HG02678 (cell line): ENCODE results near the gene MTFR1L.

Experiments used
- ATAC-seq: cut with Tn5 transposase; IDR thresholded peaks from one replicate; pipeline ENCODE4 v1.9.1; 2021; ENCODE audit warnings: mild to moderate bottlenecking, moderate library complexity; ENCODE audit not compliant: unreplicated experiment

The MTFR1L gene

GRCh38 chr1:25806418-25806817, 13.3 kb upstream of the MTFR1L start:
- ATAC-seq = no peak

- no peak for ATAC-seq
These were observed 12.0 kb upstream of the MTFR1L start for GRCh38 chr1:25807480-25808390.

- ATAC-seq = no peak
These were observed 11.1 kb upstream of the MTFR1L start for GRCh38 chr1:25808481-25809244.

GRCh38 chr1:25809283-25809926, 10.3 kb upstream of the MTFR1L start:
- no peak for ATAC-seq

GRCh38 chr1:25809929-25810328, 9.8 kb upstream of the MTFR1L start:
- no peak for ATAC-seq

- peak; percentile 45 for ATAC-seq
These were observed 9.1 kb upstream of the MTFR1L start for GRCh38 chr1:25810341-25811299.

GRCh38 chr1:25811384-25812082, 8.2 kb upstream of the MTFR1L start:
- ATAC-seq = no peak

GRCh38 chr1:25813071-25813733, 6.6 kb upstream of the MTFR1L start:
- no peak for ATAC-seq

GRCh38 chr1:25813734-25814471, 5.9 kb upstream of the MTFR1L start:
- ATAC-seq = no peak

- ATAC-seq = no peak
These were observed 5.1 kb upstream of the MTFR1L start for GRCh38 chr1:25814549-25815087.

GRCh38 chr1:25815208-25816111, 4.3 kb upstream of the MTFR1L start:
- ATAC-seq = no peak

- ATAC-seq = no peak
These were observed 3.5 kb upstream of the MTFR1L start for GRCh38 chr1:25816112-25816718.

GRCh38 chr1:25817840-25818501, 1.8 kb upstream of the MTFR1L start:
- no peak for ATAC-seq

GRCh38 chr1:25818569-25818968, 1.2 kb upstream of the MTFR1L start:
- ATAC-seq = no peak

- peak; percentile 44 for ATAC-seq
These were observed 725 bp downstream of the MTFR1L start for GRCh38 chr1:25820247-25821111.
